IMR-90 (cell line): Measurements from ENCODE around the gene ABCC3. TPM values are rescaled to one million over a fixed set of nuclear protein-coding genes. Genes with fewer than 3 reads are reported as not detected.

ENCODE experiments used
- ATAC-seq: fragments of 200-7000 bp; cut with Tn5 transposase; 2 replicates; pipeline ENCODE4 v1.9.1; 2020; ENCODE audit warnings: low read depth, mild to moderate bottlenecking, moderate library complexity
- BruUV-seq: library from RNA; stranded (reverse); fragments of 400-500 nt; replicated peaks from 2 replicates; lab custom pipeline; 2021; lab: Mats Ljungman, UMichigan
- CTCF ChIA-PET: fragments of 300-600 bp; formaldehyde crosslinking; extraction: SDS; loops from one replicate; lab custom pipeline; 2021; ENCODE audit warnings: antibody characterized with exemption; lab: Yijun Ruan, JAX
- POLR2A ChIA-PET: fragments of 300-600 bp; sonication (Branson Sonifier 250); formaldehyde crosslinking; loops from one replicate; lab custom pipeline; 2022; ENCODE audit warnings: antibody characterized with exemption; ENCODE audit not compliant: unreplicated experiment; lab: Charles Lee
- DNase-seq: peaks from one replicate; pipeline ENCODE4 v3.0.0; 2013
- H2AFZ ChIP-seq: replicated peaks from 2 replicates; pipeline ENCODE3; 2013; ENCODE audit warnings: low read length, mild to moderate bottlenecking; ENCODE audit not compliant: poor library complexity
- H2AK5ac ChIP-seq: 2 replicates; pipeline ENCODE4 v1.6.1; 2013; ENCODE audit warnings: low read depth, low read length, inconsistent platforms
- H2AK9ac ChIP-seq: replicated peaks from 2 replicates; pipeline ENCODE3; 2013; ENCODE audit warnings: mild to moderate bottlenecking, low read depth, low read length, moderate library complexity; ENCODE audit not compliant: poor library complexity
- H2BK120ac ChIP-seq: 2 replicates; pipeline ENCODE4 v1.6.1; 2013; ENCODE audit warnings: low read depth, low read length, inconsistent platforms
- H2BK15ac ChIP-seq: 3 replicates; pipeline ENCODE4 v1.6.1; 2013; ENCODE audit warnings: low read depth, low read length, inconsistent platforms
- H2BK20ac ChIP-seq: 2 replicates; pipeline ENCODE4 v1.6.1; 2013; ENCODE audit warnings: low read depth, mild to moderate bottlenecking, inconsistent platforms, low read length, moderate library complexity
- H2BK5ac ChIP-seq: 2 replicates; pipeline ENCODE4 v1.6.1; 2013; ENCODE audit warnings: mild to moderate bottlenecking, low read depth, low read length, inconsistent platforms; ENCODE audit not compliant: poor library complexity, severe bottlenecking
- H3K14ac ChIP-seq: replicated peaks from 2 replicates; pipeline ENCODE4 v1.6.1; 2013; ENCODE audit warnings: low read depth, low read length, inconsistent platforms
- H3K18ac ChIP-seq: 2 replicates; pipeline ENCODE4 v1.6.1; 2013; ENCODE audit warnings: low read depth, low read length, control low read depth
- H3K23ac ChIP-seq: 2 replicates; pipeline ENCODE4 v1.6.1; 2013; ENCODE audit warnings: low read depth, low read length, inconsistent platforms
- H3K27ac ChIP-seq: 2 replicates; pipeline ENCODE4 v1.5.1; 2013; ENCODE audit warnings: mild to moderate bottlenecking, control low read depth, low read length; ENCODE audit not compliant: insufficient read depth
- H3K27me3 ChIP-seq: 2 replicates; pipeline ENCODE4 v1.6.1; 2013; ENCODE audit warnings: low read length; ENCODE audit not compliant: control insufficient read depth, insufficient read depth
- H3K36me3 ChIP-seq: 2 replicates; pipeline ENCODE4 v1.6.1; 2013; ENCODE audit warnings: low read length, mixed read lengths; ENCODE audit not compliant: control insufficient read depth, insufficient read depth
- H3K4ac ChIP-seq: 2 replicates; pipeline ENCODE4 v1.6.1; 2013; ENCODE audit warnings: low read depth, low read length, inconsistent platforms
- H3K4me1 ChIP-seq: 2 replicates; pipeline ENCODE4 v1.6.1; 2013; ENCODE audit warnings: low read length, mixed read lengths; ENCODE audit not compliant: control insufficient read depth, insufficient read depth
- H3K4me2 ChIP-seq: 2 replicates; pipeline ENCODE4 v1.6.1; 2013; ENCODE audit warnings: low read depth, mild to moderate bottlenecking, control low read depth, low read length, moderate library complexity
- H3K4me3 ChIP-seq: 2 replicates; pipeline ENCODE4 v1.5.1; 2013; ENCODE audit warnings: low read depth, mild to moderate bottlenecking, control low read depth, low read length, moderate library complexity; ENCODE audit not compliant: insufficient read depth
- H3K56ac ChIP-seq: 2 replicates; pipeline ENCODE4 v1.6.1; 2013; ENCODE audit warnings: low read length, inconsistent platforms; ENCODE audit not compliant: insufficient read depth; ENCODE audit errors: extremely low read depth
- H3K79me1 ChIP-seq, 2 experiments: 2 replicates each; pipeline ENCODE4 v1.6.1; 2013; ENCODE audit warnings: low read length in 2 of 2, inconsistent platforms in 1 of 2, low read depth in 1 of 2
- H3K9ac ChIP-seq: 2 replicates; pipeline ENCODE4 v1.6.1; 2013; ENCODE audit warnings: low read depth, low read length, control low read depth
- H3K9me1 ChIP-seq: 2 replicates; pipeline ENCODE4 v1.6.1; 2013; ENCODE audit warnings: low read length, inconsistent platforms; ENCODE audit not compliant: insufficient read depth
- H3K9me3 ChIP-seq: 2 replicates; pipeline ENCODE4 v1.6.1; 2013; ENCODE audit warnings: low read length; ENCODE audit not compliant: control insufficient read depth, insufficient read depth
- H4K20me1 ChIP-seq: 2 replicates; pipeline ENCODE4 v1.6.1; 2013; ENCODE audit warnings: low read length, inconsistent platforms; ENCODE audit not compliant: insufficient read depth
- H4K5ac ChIP-seq: 2 replicates; pipeline ENCODE4 v1.6.1; 2013; ENCODE audit warnings: mild to moderate bottlenecking, low read depth, low read length, control low read depth
- H4K8ac ChIP-seq, 2 experiments: 2 replicates each; pipeline ENCODE4 v1.6.1; 2013; ENCODE audit warnings: low read depth in 2 of 2, low read length in 2 of 2, control low read depth in 1 of 2, inconsistent platforms in 1 of 2
- H4K91ac ChIP-seq: 2 replicates; pipeline ENCODE4 v1.6.1; 2013; ENCODE audit warnings: low read depth, low read length, inconsistent platforms; ENCODE audit not compliant: insufficient read depth
- BHLHE40 ChIP-seq: fragments of 150-350 bp; IDR thresholded peaks from 2 replicates; pipeline ENCODE4 v1.6.1; 2016; ENCODE audit warnings: mild to moderate bottlenecking, low read depth, low read length
- CEBPB ChIP-seq: IDR thresholded peaks from 2 replicates; pipeline ENCODE4 v1.6.1; 2012; ENCODE audit warnings: low read depth, low read length, improper control_type of control experiment
- CHD1 ChIP-seq: IDR thresholded peaks from 2 replicates; pipeline ENCODE4 v1.6.1; 2012; ENCODE audit warnings: low read depth, low read length, improper control_type of control experiment
- CTCF ChIP-seq: conservative IDR thresholded peaks from 2 replicates; pipeline ENCODE4 v1.5.1; 2012; ENCODE audit warnings: mild to moderate bottlenecking, low read depth, low read length, improper control_type of control experiment
- ELK1 ChIP-seq: fragments of 150-350 bp; IDR thresholded peaks from 2 replicates; pipeline ENCODE4 v1.6.1; 2016; ENCODE audit warnings: low read depth, mild to moderate bottlenecking, low read length, moderate library complexity, borderline replicate concordance
- FOS ChIP-seq: fragments of 150-350 bp; IDR thresholded peaks from 2 replicates; pipeline ENCODE4 v1.6.1; 2016; ENCODE audit warnings: low read depth, low read length
- MAZ ChIP-seq: IDR thresholded peaks from 2 replicates; pipeline ENCODE4 v1.6.1; 2012; ENCODE audit warnings: low read depth, mild to moderate bottlenecking, low read length, improper control_type of control experiment, moderate library complexity, borderline replicate concordance
- MXI1 ChIP-seq: IDR thresholded peaks from 2 replicates; pipeline ENCODE4 v1.6.1; 2012; ENCODE audit warnings: low read depth, mild to moderate bottlenecking, low read length, moderate library complexity, borderline replicate concordance
- NFE2L2 ChIP-seq: fragments of 150-350 bp; IDR thresholded peaks from 2 replicates; pipeline ENCODE4 v1.6.1; 2016; ENCODE audit warnings: low read depth, mild to moderate bottlenecking, low read length
- POLR2A ChIP-seq: IDR thresholded peaks from 2 replicates; pipeline ENCODE4 v1.6.1; 2012; ENCODE audit warnings: mild to moderate bottlenecking, low read depth, low read length
- RAD21 ChIP-seq: IDR thresholded peaks from 2 replicates; pipeline ENCODE4 v1.6.1; 2012; ENCODE audit warnings: low read length, improper control_type of control experiment
- RCOR1 ChIP-seq: IDR thresholded peaks from 2 replicates; pipeline ENCODE4 v1.6.1; 2012; ENCODE audit warnings: mild to moderate bottlenecking, low read length, improper control_type of control experiment; ENCODE audit not compliant: insufficient replicate concordance
- RFX5 ChIP-seq: IDR thresholded peaks from 2 replicates; pipeline ENCODE4 v1.8.0; 2012; ENCODE audit warnings: low read depth, mild to moderate bottlenecking, low read length, moderate library complexity
- USF2 ChIP-seq: fragments of 150-350 bp; IDR thresholded peaks from 2 replicates; pipeline ENCODE4 v1.6.1; 2017; ENCODE audit warnings: mild to moderate bottlenecking, antibody characterized with exemption, low read length, low read depth
- WGBS, 2 experiments: methylation state at CpG; one replicate each; pipeline versions ENCODE4 v1.1.5 to v1.1.7; 2013; ENCODE audit warnings: missing lambda C conversion rate in 2 of 2; ENCODE audit not compliant: insufficient read length in 1 of 2; ENCODE audit errors: extremely low coverage in 2 of 2; 5-methylcytosine and 5-hydroxymethylcytosine counted together
- dilution Hi-C: fragments of 300-500 bp; cut with HindIII; formaldehyde crosslinking; loops from one replicate; pipeline ENCODE4 v1.14.3; 2018; ENCODE audit warnings: low sequenced_read_pairs; ENCODE audit not compliant: unreplicated experiment
- in situ Hi-C: fragments of 300-500 bp; cut with MboI; formaldehyde crosslinking; loops from 3 replicates; pipeline ENCODE4 v1.14.3; 2019; ENCODE audit warnings: low sequenced_read_pairs, inconsistent platforms, mixed read lengths
- intact Hi-C: fragments of 100-400 bp; cut with micrococcal nuclease; formaldehyde crosslinking; loops from 2 replicates; pipeline ENCODE4 v1.10.0; 2022
- polyA plus RNA-seq, 3 experiments: library from polyadenylated mRNA; depleted of rRNA; stranded (reverse); fragments of >200 nt; gene quantifications; 2 replicates each; pipeline ENCODE4 v1.2.3, GENCODE V29; 2012; ENCODE audit warnings: low replicate concordance in 1 of 3
- total RNA-seq: library from RNA; depleted of rRNA; stranded (reverse); fragments of >200 nt; gene quantifications from 2 replicates; pipeline ENCODE4 v1.2.3, GENCODE V29; 2012

The ABCC3 gene
- total and polyA plus RNA-seq, 2 of the 4 experiments (the other 2 are of a cell fraction) = 3.2 to 6.6 TPM

GRCh38 chr17:50627782-50628601 is 6.7 kb upstream of the ABCC3 start:
- Histone ChIP-seq H4K20me1 (no peaks in the 10 kb centered on the region), H3K9me1 (0 out of 2 replicates have a peak, but pooled peaks cover 6% of the 10 kb centered on the region), H2BK20ac (no peak overlapping the region), H3K79me1 (no peaks in the 10 kb centered on the region), H2BK15ac (no peak overlapping the region), H2AK5ac (no peak overlapping the region; the same call in 1 of the 2 replicates), H2BK120ac (no peak overlapping the region), H3K9ac (no peak overlapping the region), H3K27ac (no peak overlapping the region), H3K27me3 (peaks cover 7% of the 10 kb centered on the region; the same call in 1 of the 2 replicates), H2AFZ (peak overlapping the region; percentile 65), H4K8ac (no peak overlapping the region), H4K91ac (no peak overlapping the region), H4K5ac (no peak overlapping the region), H3K18ac (no peak overlapping the region), H3K4ac (no peak overlapping the region), H3K4me2 (no peak overlapping the region; the same call in 1 of the 2 replicates), H2BK5ac (no peak overlapping the region), H3K36me3 (no peaks in the 10 kb centered on the region), H3K23ac (no peak overlapping the region), H2AK9ac (peak overlapping the region; percentile 45), H3K9me3 (no peaks in the 10 kb centered on the region), H3K56ac (no peak overlapping the region), H3K4me1 (peaks cover 5% of the 10 kb centered on the region), H3K14ac (no peak overlapping the region), H3K4me3 (no peak overlapping the region)
- POLR2A ChIA-PET = interaction anchor here (0.6 kb wide), 1 partner anchor 206 kb away, joined by 10 read pairs; no protein-coding TSS in a partner anchor
- BruUV-seq = no TSS peak
- dilution Hi-C loops (no loop called here), in situ Hi-C loops (loop anchor here (5.0 kb wide), 1 partner anchor 81 kb away; the partner anchor contains the start of gene SPATA20), intact Hi-C loops (loop anchor here (2.0 kb wide), 1 partner anchor 67 kb away; no protein-coding TSS in a partner anchor)
- 14% methylated on average over 8 of the region's 17 CpGs; no CpG with 5 or more reads in 1 of the 2 experiments for WGBS, 2 experiments
- peak; percentile 28; the same call in 1 of the 2 replicates for ATAC-seq
- no peak for DNase-seq
- CTCF ChIA-PET = interaction anchor here (0.6 to 1.3 kb wide), 5 partner anchors 8 to 77 kb away, joined by 3 to 6 read pairs (median 4); no protein-coding TSS in a partner anchor
- no peak for TF ChIP-seq MXI1
- TF ChIP-seq FOS = no peak
- TF ChIP-seq CHD1 = no peak
- TF ChIP-seq RCOR1 = no peak
- no peak for TF ChIP-seq USF2
- no peak for TF ChIP-seq CTCF
- TF ChIP-seq NFE2L2 = no peak
- TF ChIP-seq POLR2A = no peak
- no peak for TF ChIP-seq RFX5
- no peak for TF ChIP-seq MAZ
- TF ChIP-seq CEBPB = no peak
- TF ChIP-seq RAD21 = no peak
- no peak for TF ChIP-seq BHLHE40
- TF ChIP-seq ELK1 = no peak
